HepG2 (cell line): ENCODE measurements around the gene CISD3. TPM values are rescaled to one million over a fixed set of nuclear protein-coding genes. Genes with fewer than 3 reads are reported as not detected.

Source experiments
- ATF2 ChIP-seq: sonication (generic); formaldehyde crosslinking; IDR thresholded peaks from 2 replicates; pipeline ENCODE4 v1.4.0; 2020; ENCODE audit warnings: missing genetic modification reagents
- BCL6 ChIP-seq: IDR thresholded peaks from 2 replicates; pipeline ENCODE4 v1.6.1; 2016; ENCODE audit warnings: missing genetic modification reagents, missing compliant biosample characterization
- BRCA1 ChIP-seq: sonication (generic); formaldehyde crosslinking; IDR thresholded peaks from 2 replicates; pipeline ENCODE4 v1.4.0; 2020; ENCODE audit warnings: missing genetic modification reagents
- CBX1 ChIP-seq: IDR thresholded peaks from one replicate; pipeline ENCODE4 v1.6.1; 2016; ENCODE audit warnings: antibody characterized with exemption, low read depth
- CENPX ChIP-seq: sonication (generic); formaldehyde crosslinking; IDR thresholded peaks from 2 replicates; pipeline ENCODE4 v1.9.0; 2021; ENCODE audit warnings: mild to moderate bottlenecking, missing genetic modification reagents, moderate library complexity
- CHCHD3 ChIP-seq: sonication (generic); formaldehyde crosslinking; IDR thresholded peaks from 2 replicates; pipeline ENCODE4 v1.8.0; 2022; ENCODE audit warnings: mild to moderate bottlenecking, missing genetic modification reagents, moderate library complexity
- CREB1 ChIP-seq, 2 experiments: fragments of 450-650 bp in 1 of 2; IDR thresholded peaks; 2 replicates each; pipeline ENCODE4 v1.6.1; 2016 to 2017; ENCODE audit warnings: control low read depth in 1 of 2, mild to moderate bottlenecking in 1 of 2, missing compliant biosample characterization in 1 of 2, missing genetic modification characterization in 1 of 2
- ELK4 ChIP-seq: sonication (generic); formaldehyde crosslinking; IDR thresholded peaks from 2 replicates; pipeline ENCODE4 v1.9.0; 2021; ENCODE audit warnings: missing genetic modification reagents, borderline replicate concordance
- GABPA ChIP-seq, 2 experiments: IDR thresholded peaks; 2 replicates each; pipeline ENCODE4 v1.6.1; 2011 to 2016; ENCODE audit warnings: low read depth in 2 of 2, low read length in 1 of 2, missing biosample characterization in 1 of 2, missing genetic modification characterization in 1 of 2
- HMG20B ChIP-seq: conservative IDR thresholded peaks from 2 replicates; pipeline ENCODE4 v1.6.1; 2016; ENCODE audit warnings: missing genetic modification reagents, missing compliant biosample characterization
- KLF12 ChIP-seq: sonication (generic); formaldehyde crosslinking; IDR thresholded peaks from 2 replicates; pipeline ENCODE4 v1.4.0; 2020; ENCODE audit warnings: missing genetic modification reagents, borderline replicate concordance
- MAX ChIP-seq: IDR thresholded peaks from 2 replicates; pipeline ENCODE4 v1.6.1; 2012; ENCODE audit warnings: inconsistent platforms
- MEIS1 ChIP-seq: sonication (generic); formaldehyde crosslinking; IDR thresholded peaks from 2 replicates; pipeline ENCODE4 v1.9.0; 2021; ENCODE audit warnings: mild to moderate bottlenecking, missing genetic modification reagents, moderate library complexity, borderline replicate concordance
- MIER3 ChIP-seq: IDR thresholded peaks from 2 replicates; pipeline ENCODE4 v1.6.1; 2016; ENCODE audit warnings: missing compliant biosample characterization, borderline replicate concordance
- PLRG1 ChIP-seq: fragments of 450-650 bp; conservative IDR thresholded peaks from 2 replicates; pipeline ENCODE4 v1.6.1; 2016
- SNRNP70 ChIP-seq: fragments of 200-400 bp; formaldehyde crosslinking; IDR thresholded peaks from 2 replicates; pipeline ENCODE4 v1.6.1; 2017; ENCODE audit warnings: mild to moderate bottlenecking, low read depth, low read length, moderate library complexity
- ZC3H13 ChIP-seq: sonication (generic); formaldehyde crosslinking; IDR thresholded peaks from 2 replicates; pipeline ENCODE4 v1.8.1; 2023; ENCODE audit warnings: mild to moderate bottlenecking, missing genetic modification reagents, moderate library complexity
- ZFP36L1 ChIP-seq: sonication (generic); formaldehyde crosslinking; IDR thresholded peaks from 2 replicates; pipeline ENCODE4 v1.8.0; 2022; ENCODE audit warnings: mild to moderate bottlenecking, missing genetic modification reagents, moderate library complexity
- ZNF205 ChIP-seq: IDR thresholded peaks from 2 replicates; pipeline ENCODE4 v1.6.1; 2018; ENCODE audit warnings: missing biosample characterization, missing genetic modification reagents
- ZNF446 ChIP-seq: sonication (generic); formaldehyde crosslinking; IDR thresholded peaks from 2 replicates; pipeline ENCODE4 v1.5.0; 2020; ENCODE audit warnings: mild to moderate bottlenecking, missing genetic modification reagents
- ZNF557 ChIP-seq: sonication (generic); formaldehyde crosslinking; IDR thresholded peaks from 2 replicates; pipeline ENCODE4 v1.4.0; 2020; ENCODE audit warnings: missing genetic modification reagents
- polyA plus RNA-seq, 8 experiments: library from polyadenylated mRNA; depleted of rRNA in 3 of 8; stranded (reverse) in 7 of 8; unstranded in 1 of 8; fragments of >200 nt; fragmentation: Illumina TruSeq in 4 of 8; extraction: Trizol in 4 of 8; gene quantifications; 2 replicates each; pipeline versions ENCODE4 v1.2.1 to v1.2.3, GENCODE V29; 2011 to 2016; ENCODE audit warnings: low read depth in 4 of 8, missing spikeins in 1 of 8, mixed read lengths in 1 of 8; ENCODE audit not compliant: insufficient read depth in 1 of 8
- total RNA-seq, 5 experiments: library from RNA; depleted of rRNA; stranded (reverse); fragments of >200 nt; fragmentation: Illumina TruSeq; extraction: Trizol; gene quantifications; 2 replicates each; pipeline ENCODE4 v1.2.3, GENCODE V29; 2016; ENCODE audit warnings: low read depth in 1 of 5
- TF ChIP-seq, protein P1 (sequence below): sonication (generic); formaldehyde crosslinking; IDR thresholded peaks from 2 replicates; pipeline ENCODE4 v1.4.0; 2020; ENCODE audit warnings: missing genetic modification reagents, borderline replicate concordance

Gene CISD3
- total and polyA plus RNA-seq, 2 of the 13 experiments (the other 11 are each of a cell fraction or from before 2014, with no cell fraction given) = 30.0 to 34.1 TPM

GRCh38 chr17:38702166-38702915, 27.8 kb upstream of the CISD3 start (continued):
- TF ChIP-seq, protein P1, sequence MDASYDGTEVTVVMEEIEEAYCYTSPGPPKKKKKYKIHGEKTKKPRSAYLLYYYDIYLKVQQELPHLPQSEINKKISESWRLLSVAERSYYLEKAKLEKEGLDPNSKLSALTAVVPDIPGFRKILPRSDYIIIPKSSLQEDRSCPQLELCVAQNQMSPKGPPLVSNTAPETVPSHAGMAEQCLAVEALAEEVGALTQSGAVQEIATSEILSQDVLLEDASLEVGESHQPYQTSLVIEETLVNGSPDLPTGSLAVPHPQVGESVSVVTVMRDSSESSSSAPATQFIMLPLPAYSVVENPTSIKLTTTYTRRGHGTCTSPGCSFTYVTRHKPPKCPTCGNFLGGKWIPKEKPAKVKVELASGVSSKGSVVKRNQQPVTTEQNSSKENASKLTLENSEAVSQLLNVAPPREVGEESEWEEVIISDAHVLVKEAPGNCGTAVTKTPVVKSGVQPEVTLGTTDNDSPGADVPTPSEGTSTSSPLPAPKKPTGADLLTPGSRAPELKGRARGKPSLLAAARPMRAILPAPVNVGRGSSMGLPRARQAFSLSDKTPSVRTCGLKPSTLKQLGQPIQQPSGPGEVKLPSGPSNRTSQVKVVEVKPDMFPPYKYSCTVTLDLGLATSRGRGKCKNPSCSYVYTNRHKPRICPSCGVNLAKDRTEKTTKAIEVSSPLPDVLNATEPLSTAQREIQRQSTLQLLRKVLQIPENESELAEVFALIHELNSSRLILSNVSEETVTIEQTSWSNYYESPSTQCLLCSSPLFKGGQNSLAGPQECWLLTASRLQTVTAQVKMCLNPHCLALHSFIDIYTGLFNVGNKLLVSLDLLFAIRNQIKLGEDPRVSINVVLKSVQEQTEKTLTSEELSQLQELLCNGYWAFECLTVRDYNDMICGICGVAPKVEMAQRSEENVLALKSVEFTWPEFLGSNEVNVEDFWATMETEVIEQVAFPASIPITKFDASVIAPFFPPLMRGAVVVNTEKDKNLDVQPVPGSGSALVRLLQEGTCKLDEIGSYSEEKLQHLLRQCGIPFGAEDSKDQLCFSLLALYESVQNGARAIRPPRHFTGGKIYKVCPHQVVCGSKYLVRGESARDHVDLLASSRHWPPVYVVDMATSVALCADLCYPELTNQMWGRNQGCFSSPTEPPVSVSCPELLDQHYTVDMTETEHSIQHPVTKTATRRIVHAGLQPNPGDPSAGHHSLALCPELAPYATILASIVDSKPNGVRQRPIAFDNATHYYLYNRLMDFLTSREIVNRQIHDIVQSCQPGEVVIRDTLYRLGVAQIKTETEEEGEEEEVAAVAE (CRISPR knock-in tag) = 0 out of 2 replicates have a peak, but pooled peaks have one; percentile 43
- TF ChIP-seq PLRG1 (no peak), ZNF205 (peak; percentile 52; the same call in 1 of the 2 replicates), CBX1 (no peak), ZFP36L1 (CRISPR knock-in tag) (peak; percentile 10; the same call in 1 of the 2 replicates), GABPA (IDR thresholded peaks at IDR 0.05; ENCODE audit: low read depth, low read length) (peak; percentile 74), GABPA (CRISPR knock-in tag; IDR thresholded peaks at IDR 0.05; ENCODE audit: low read depth) (peak; percentile 76), MAX (peak; percentile 97), BRCA1 (CRISPR knock-in tag) (0 out of 2 replicates have a peak, but pooled peaks have one; percentile 5), MIER3 (0 out of 2 replicates have a peak, but pooled peaks have one; percentile 15), ELK4 (CRISPR knock-in tag) (peak; percentile 83; the same call in 1 of the 2 replicates), ZC3H13 (CRISPR knock-in tag) (peak; percentile 81; the same call in 1 of the 2 replicates), ZNF446 (0 out of 2 replicates have a peak, but pooled peaks have one; percentile 75), KLF12 (CRISPR knock-in tag) (peak; percentile 60; the same call in 1 of the 2 replicates), CREB1 (IDR thresholded peaks at IDR 0.05) (no peak; the same call in 1 of the 2 replicates), CREB1 (CRISPR knock-in tag; IDR thresholded peaks at IDR 0.05) (0 out of 2 replicates have a peak, but pooled peaks have one; percentile 31), MEIS1 (no peak; the same call in none of the 2 replicates), ZNF557 (CRISPR knock-in tag) (0 out of 2 replicates have a peak, but pooled peaks have one; percentile 8), HMG20B (CRISPR knock-in tag) (0 out of 2 replicates have a peak, but pooled peaks have one; percentile 18), ATF2 (CRISPR knock-in tag) (peak; percentile 63), CENPX (CRISPR knock-in tag) (no peak), CHCHD3 (CRISPR knock-in tag) (peak; percentile 90; the same call in 1 of the 2 replicates), SNRNP70 (no peak), BCL6 (CRISPR knock-in tag) (peak; percentile 69; the same call in 1 of the 2 replicates)
